Neural progenitor cell (in vitro differentiated cells): ENCODE results near the gene RGS14. TPM values are rescaled to one million over a fixed set of nuclear protein-coding genes. Genes with fewer than 3 reads are reported as not detected.

Source experiments
- DNase-seq: peaks from one replicate; pipeline ENCODE4 v3.0.0-alpha.2; 2016; ENCODE audit warnings: low spot score
- H2AFZ ChIP-seq: fragments of 200-600 bp; sonication (generic); replicated peaks from 2 replicates; pipeline ENCODE4 v1.6.1; 2016; ENCODE audit warnings: antibody characterized with exemption
- H3F3A ChIP-seq: fragments of 200-600 bp; sonication (generic); 2 replicates; pipeline ENCODE4 v1.6.1; 2016; ENCODE audit warnings: antibody characterized with exemption, low read depth
- H3K27ac ChIP-seq: fragments of 200-600 bp; sonication (generic); 2 replicates; pipeline ENCODE4 v1.5.1; 2016; ENCODE audit warnings: mild to moderate bottlenecking
- H3K27me3 ChIP-seq: fragments of 200-600 bp; sonication (generic); 2 replicates; pipeline ENCODE4 v1.6.1; 2016; ENCODE audit warnings: mild to moderate bottlenecking, moderate library complexity
- H3K36me3 ChIP-seq: fragments of 200-600 bp; sonication (generic); 2 replicates; pipeline ENCODE4 v1.5.1; 2016
- H3K4me1 ChIP-seq: fragments of 200-600 bp; sonication (generic); 2 replicates; pipeline ENCODE4 v1.6.1; 2016; ENCODE audit warnings: mixed run types
- H3K4me2 ChIP-seq: fragments of 200-600 bp; sonication (generic); 2 replicates; pipeline ENCODE4 v1.6.1; 2016
- H3K4me3 ChIP-seq: fragments of 200-600 bp; sonication (generic); 2 replicates; pipeline ENCODE4 v1.5.1; 2016
- H3K79me2 ChIP-seq: fragments of 200-600 bp; sonication (generic); 2 replicates; pipeline ENCODE4 v1.6.1; 2016; ENCODE audit warnings: low read depth
- H3K9ac ChIP-seq: fragments of 200-600 bp; sonication (generic); 2 replicates; pipeline ENCODE4 v1.6.1; 2016
- H3K9me3 ChIP-seq: fragments of 200-600 bp; sonication (generic); 2 replicates; pipeline ENCODE4 v1.5.1; 2016; ENCODE audit warnings: low read depth
- H4K20me1 ChIP-seq: fragments of 200-600 bp; sonication (generic); 2 replicates; pipeline ENCODE4 v1.6.1; 2016; ENCODE audit warnings: low read depth
- H3K27ac Mint-ChIP-seq: 3 replicates; pipeline ENCODE4 v1.8.0; 2021; ENCODE audit warnings: mixed read lengths
- H3K27me3 Mint-ChIP-seq: 2 replicates; pipeline ENCODE4 v1.8.0; 2022; ENCODE audit warnings: low read depth, mild to moderate bottlenecking, inconsistent platforms, moderate library complexity, mixed read lengths; ENCODE audit not compliant: insufficient read depth
- H3K36me3 Mint-ChIP-seq: 3 replicates; pipeline ENCODE4 v1.8.0; 2021; ENCODE audit warnings: mixed read lengths
- H3K4me1 Mint-ChIP-seq: 3 replicates; pipeline ENCODE4 v1.8.0; 2021; ENCODE audit warnings: mixed read lengths
- H3K4me3 Mint-ChIP-seq: 3 replicates; pipeline ENCODE4 v1.8.0; 2021; ENCODE audit warnings: mild to moderate bottlenecking, moderate library complexity, mixed read lengths
- H3K9me3 Mint-ChIP-seq: 3 replicates; pipeline ENCODE4 v1.8.0; 2020; ENCODE audit warnings: mixed read lengths
- EZH2 ChIP-seq: fragments of 200-600 bp; sonication (generic); IDR thresholded peaks from 2 replicates; pipeline ENCODE4 v1.6.1; 2017; ENCODE audit warnings: antibody characterized with exemption, mild to moderate bottlenecking, moderate library complexity
- EZH2phosphoT487 ChIP-seq: fragments of 200-600 bp; sonication (generic); IDR thresholded peaks from 2 replicates; pipeline ENCODE4 v1.6.1; 2017; ENCODE audit warnings: antibody characterized with exemption
- total RNA-seq: library from RNA; depleted of rRNA; stranded (reverse); fragments of >200 nt; gene quantifications from 2 replicates; pipeline ENCODE4 v1.2.3, GENCODE V29; 2015; ENCODE audit warnings: low replicate concordance
- TF ChIP-seq, protein P1 (sequence below): fragments of 200-600 bp; sonication (generic); IDR thresholded peaks from 2 replicates; pipeline ENCODE4 v1.5.1; 2017; ENCODE audit warnings: antibody characterized with exemption, mild to moderate bottlenecking

Gene RGS14
- total RNA-seq, 1 donor from 2014 or later, result 3.2 TPM

DNA sequence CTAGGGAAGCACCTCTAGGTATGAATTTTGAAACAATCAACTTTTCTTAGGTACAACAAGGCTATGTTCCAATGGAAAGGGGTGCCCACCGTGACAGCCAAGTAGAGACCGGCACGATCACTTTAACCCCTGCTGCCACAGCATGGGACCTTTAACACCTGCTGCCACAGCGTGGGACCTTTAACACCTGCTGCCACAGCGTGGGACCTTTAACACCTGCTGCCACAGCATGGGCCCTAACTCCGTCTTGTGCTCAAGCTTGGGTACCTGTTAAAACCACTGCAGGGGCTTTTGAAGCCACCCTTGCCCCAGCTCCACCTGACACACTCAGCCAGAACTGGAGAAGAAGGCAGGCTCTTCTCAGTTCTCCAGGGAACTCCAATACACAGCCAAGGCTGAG lies 27.8 kb upstream of the RGS14 start:
- Histone ChIP-seq H3K9me3 (no peaks in the 10 kb centered on the region), H3K4me2 (no peak overlapping the region), H3K9ac (no peak overlapping the region), H3F3A (no peaks in the 10 kb centered on the region), H3K27ac (no peak overlapping the region), H4K20me1 (peaks cover 3% of the 10 kb centered on the region), H2AFZ (no peak overlapping the region), H3K4me1 (no peaks in the 10 kb centered on the region), H3K4me3 (no peak overlapping the region), H3K27me3 (no peaks in the 10 kb centered on the region), H3K79me2 (no peaks in the 10 kb centered on the region), H3K36me3 (no peaks in the 10 kb centered on the region)
- TF ChIP-seq EZH2phosphoT487 (no peak), EZH2 (no peak)
- TF ChIP-seq, protein P1, sequence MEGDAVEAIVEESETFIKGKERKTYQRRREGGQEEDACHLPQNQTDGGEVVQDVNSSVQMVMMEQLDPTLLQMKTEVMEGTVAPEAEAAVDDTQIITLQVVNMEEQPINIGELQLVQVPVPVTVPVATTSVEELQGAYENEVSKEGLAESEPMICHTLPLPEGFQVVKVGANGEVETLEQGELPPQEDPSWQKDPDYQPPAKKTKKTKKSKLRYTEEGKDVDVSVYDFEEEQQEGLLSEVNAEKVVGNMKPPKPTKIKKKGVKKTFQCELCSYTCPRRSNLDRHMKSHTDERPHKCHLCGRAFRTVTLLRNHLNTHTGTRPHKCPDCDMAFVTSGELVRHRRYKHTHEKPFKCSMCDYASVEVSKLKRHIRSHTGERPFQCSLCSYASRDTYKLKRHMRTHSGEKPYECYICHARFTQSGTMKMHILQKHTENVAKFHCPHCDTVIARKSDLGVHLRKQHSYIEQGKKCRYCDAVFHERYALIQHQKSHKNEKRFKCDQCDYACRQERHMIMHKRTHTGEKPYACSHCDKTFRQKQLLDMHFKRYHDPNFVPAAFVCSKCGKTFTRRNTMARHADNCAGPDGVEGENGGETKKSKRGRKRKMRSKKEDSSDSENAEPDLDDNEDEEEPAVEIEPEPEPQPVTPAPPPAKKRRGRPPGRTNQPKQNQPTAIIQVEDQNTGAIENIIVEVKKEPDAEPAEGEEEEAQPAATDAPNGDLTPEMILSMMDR, result no peak
- no peak overlapping the region for H3K27ac Mint-ChIP-seq
- H3K4me1 Mint-ChIP-seq, result peaks cover 7% of the 10 kb centered on the region
- DNase-seq, result no peak
- H3K9me3 Mint-ChIP-seq, result no peaks in the 10 kb centered on the region
- peaks cover 8% of the 10 kb centered on the region for H3K27me3 Mint-ChIP-seq
- H3K4me3 Mint-ChIP-seq, result no peak overlapping the region
- H3K36me3 Mint-ChIP-seq, result peaks cover 11% of the 10 kb centered on the region

DNA sequence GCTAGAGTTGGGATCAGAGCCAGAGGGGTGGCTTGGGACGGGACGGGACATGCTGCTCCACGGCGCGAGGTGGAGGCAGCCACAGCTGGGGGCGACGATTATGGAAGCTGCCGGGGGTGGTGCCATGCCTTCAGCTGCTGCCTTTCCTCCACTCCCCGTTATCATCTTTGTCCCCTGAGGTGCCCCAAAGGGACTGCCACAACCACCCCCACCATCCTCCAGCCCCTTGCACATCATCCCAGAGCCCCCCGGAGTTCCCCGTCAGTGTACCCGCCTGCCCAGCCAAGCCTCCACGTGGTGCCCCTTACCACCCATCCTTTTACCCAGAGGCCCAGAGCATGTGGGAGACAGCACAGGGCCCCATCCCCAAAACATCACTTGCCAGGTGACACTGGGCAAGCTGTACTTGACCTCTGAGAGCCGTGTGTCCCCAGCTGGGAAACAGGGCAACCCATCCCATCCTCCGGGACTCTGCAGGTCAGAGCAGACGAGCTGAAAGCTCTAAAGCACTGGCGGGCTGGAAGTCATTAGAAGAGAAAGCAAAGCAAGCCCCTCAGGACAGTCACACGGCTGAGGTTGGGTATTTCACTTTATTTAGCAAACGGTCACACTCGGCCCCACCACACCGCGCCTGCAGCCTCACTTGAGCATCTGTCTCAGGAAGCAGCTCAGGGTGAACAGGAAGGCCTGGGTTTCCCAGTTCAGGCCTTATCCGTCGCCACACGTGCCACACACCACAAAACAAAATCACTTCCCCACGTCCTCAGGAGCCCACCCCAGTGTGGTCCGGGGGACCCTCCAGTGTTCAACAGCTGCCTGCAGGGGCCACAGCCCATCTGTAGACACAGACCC lies 26.5 kb upstream of the RGS14 start:
- no peaks in the 10 kb centered on the region for H3K4me1 ChIP-seq
- H3K4me3 ChIP-seq, result no peak overlapping the region
- H3K79me2 ChIP-seq, result no peaks in the 10 kb centered on the region
- Mint-ChIP-seq H3K4me3 (no peak overlapping the region), H3K9me3 (no peaks in the 10 kb centered on the region), H3K36me3 (peaks cover 11% of the 10 kb centered on the region), H3K27me3 (peaks cover 9% of the 10 kb centered on the region), H3K4me1 (peaks cover 1% of the 10 kb centered on the region), H3K27ac (no peak overlapping the region)
- H3K9me3 ChIP-seq, result no peaks in the 10 kb centered on the region
- no peak overlapping the region for H3K4me2 ChIP-seq
- no peak overlapping the region for H3K9ac ChIP-seq
- H3K27ac ChIP-seq, result no peak overlapping the region
- no peaks in the 10 kb centered on the region for H3K27me3 ChIP-seq
- peaks cover 3% of the 10 kb centered on the region for H4K20me1 ChIP-seq
- TF ChIP-seq, protein P1, result no peak
- TF ChIP-seq EZH2, result no peak
- H3K36me3 ChIP-seq, result no peaks in the 10 kb centered on the region
- H3F3A ChIP-seq, result no peaks in the 10 kb centered on the region
- DNase-seq, result no peak
- H2AFZ ChIP-seq, result no peak overlapping the region

DNA sequence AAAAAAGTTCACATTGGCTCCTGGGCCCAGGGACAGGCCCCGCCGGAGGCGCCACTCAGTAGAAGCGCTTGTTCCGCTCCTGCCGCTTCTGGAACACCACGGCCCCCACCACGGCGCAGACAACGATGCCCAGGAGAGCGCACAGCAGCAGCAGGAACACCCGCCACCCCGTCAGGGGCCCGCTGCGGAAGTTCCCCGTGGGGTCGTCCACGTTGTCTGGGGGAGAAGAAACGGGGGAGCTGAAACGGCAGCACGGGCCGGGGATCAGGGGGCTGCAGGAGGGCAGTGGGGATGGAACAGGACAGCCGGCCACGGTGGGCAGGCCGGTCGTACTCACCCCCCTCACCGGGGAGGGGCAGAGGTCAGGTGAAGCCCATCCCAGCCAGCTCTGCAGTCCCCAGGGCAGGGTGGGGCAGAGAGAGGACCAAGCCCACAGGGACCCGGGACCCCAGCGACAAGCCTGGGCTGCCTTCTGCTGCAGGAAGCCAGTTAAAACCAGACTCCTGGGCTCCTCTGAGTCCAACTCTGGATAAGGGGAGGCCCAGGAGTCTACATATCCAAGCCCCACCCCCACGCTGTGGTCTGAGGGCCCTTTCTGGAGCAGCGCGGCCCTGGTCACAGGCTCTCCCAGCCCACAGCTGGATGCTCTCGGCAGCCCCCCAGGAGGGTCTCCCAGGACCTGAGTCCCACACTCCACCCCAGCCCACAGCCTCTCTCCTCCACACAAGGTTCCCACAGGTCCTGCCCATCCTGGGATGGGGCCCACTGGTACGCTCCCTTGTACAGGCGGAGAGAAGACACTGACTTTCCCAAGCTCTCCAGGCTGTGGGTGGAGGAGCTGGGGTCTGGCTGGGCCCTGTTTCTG lies 25.5 kb upstream of the RGS14 start:
- DNase-seq, result no peak
- Histone ChIP-seq H2AFZ (no peak overlapping the region), H3K4me1 (no peaks in the 10 kb centered on the region), H4K20me1 (peaks cover 3% of the 10 kb centered on the region), H3K4me2 (no peak overlapping the region), H3K4me3 (no peak overlapping the region), H3K36me3 (no peaks in the 10 kb centered on the region), H3K9me3 (no peaks in the 10 kb centered on the region), H3K27ac (no peak overlapping the region), H3F3A (no peaks in the 10 kb centered on the region), H3K79me2 (no peaks in the 10 kb centered on the region), H3K27me3 (no peaks in the 10 kb centered on the region), H3K9ac (no peak overlapping the region)
- peaks cover 7% of the 10 kb centered on the region for H3K27me3 Mint-ChIP-seq
- no peak overlapping the region for H3K27ac Mint-ChIP-seq
- no peaks in the 10 kb centered on the region for H3K4me1 Mint-ChIP-seq
- H3K9me3 Mint-ChIP-seq, result no peaks in the 10 kb centered on the region
- no peak overlapping the region for H3K4me3 Mint-ChIP-seq
- no peak for TF ChIP-seq EZH2
- TF ChIP-seq, protein P1, result no peak
- TF ChIP-seq EZH2phosphoT487, result no peak
- H3K36me3 Mint-ChIP-seq, result peaks cover 16% of the 10 kb centered on the region
